SH-SY5Y (cell line): ENCODE results near the gene MACROH2A2.

Experiments
- GATA2 ChIP-seq: IDR thresholded peaks from 2 replicates; pipeline ENCODE4 v1.6.1; 2011; ENCODE audit warnings: mild to moderate bottlenecking, low read depth, low read length
- GATA3 ChIP-seq: IDR thresholded peaks from 2 replicates; pipeline ENCODE4 v1.6.1; 2011; ENCODE audit warnings: low read depth, mild to moderate bottlenecking, low read length, moderate library complexity

DNA sequence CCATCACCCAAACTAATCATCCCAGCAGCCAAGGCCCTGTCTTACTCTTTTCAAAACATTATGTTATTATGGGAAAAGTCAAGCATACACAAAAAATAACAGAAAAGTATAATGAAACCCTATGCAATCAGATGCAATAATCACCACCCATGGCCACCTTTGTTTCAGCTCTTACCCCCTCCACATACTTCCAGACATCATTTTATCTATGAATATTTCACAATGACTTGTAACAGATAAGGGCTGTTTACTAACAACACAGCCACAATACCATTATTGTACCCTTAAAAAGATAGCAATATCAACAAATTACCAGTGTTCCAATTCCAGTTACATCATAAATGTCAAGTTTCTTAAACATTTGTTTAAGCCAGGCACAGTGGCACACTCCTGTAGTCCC lies 44.8 kb downstream of the MACROH2A2 start:
- TF ChIP-seq GATA2, result no peak
- no peak for TF ChIP-seq GATA3
